OCI-LY1 (cell line): ENCODE results near the gene TAS2R1.

Experiments used
- EZH2 ChIP-seq: fragments of 200-600 bp; sonication (generic), shearing (Covaris generic); IDR thresholded peaks from 2 replicates; pipeline ENCODE4 v1.8.0; 2017; ENCODE audit warnings: borderline replicate concordance, mixed run types, mild to moderate bottlenecking, antibody characterized with exemption, low read length, moderate library complexity, mixed read lengths
- TF ChIP-seq, protein P1 (sequence below): fragments of 200-600 bp; sonication (generic), shearing (Covaris generic); IDR thresholded peaks from 2 replicates; pipeline ENCODE4 v1.5.1; 2017; ENCODE audit warnings: mild to moderate bottlenecking, antibody characterized with exemption, low read length, moderate library complexity, mixed read lengths

DNA sequence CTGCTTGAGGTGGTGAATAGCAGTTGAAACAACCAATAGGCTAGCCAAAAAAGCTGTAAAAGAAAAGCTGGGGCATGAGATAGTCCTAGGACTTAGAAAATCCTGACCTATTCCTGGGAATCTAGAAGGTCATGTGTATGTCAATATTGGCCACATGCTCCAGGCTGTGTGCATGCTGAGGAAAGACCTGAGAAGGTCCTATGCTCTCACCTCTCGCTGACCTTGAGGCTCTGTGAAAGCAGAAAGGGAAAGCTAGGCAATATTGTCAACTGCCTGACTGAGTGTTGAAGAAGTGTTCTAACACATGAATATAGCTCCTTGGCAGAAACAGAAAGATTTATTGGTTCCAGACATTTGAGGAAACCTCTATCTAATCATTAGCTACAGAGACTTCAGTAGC is 19.8 kb downstream of the TAS2R1 start:
- TF ChIP-seq, protein P1, sequence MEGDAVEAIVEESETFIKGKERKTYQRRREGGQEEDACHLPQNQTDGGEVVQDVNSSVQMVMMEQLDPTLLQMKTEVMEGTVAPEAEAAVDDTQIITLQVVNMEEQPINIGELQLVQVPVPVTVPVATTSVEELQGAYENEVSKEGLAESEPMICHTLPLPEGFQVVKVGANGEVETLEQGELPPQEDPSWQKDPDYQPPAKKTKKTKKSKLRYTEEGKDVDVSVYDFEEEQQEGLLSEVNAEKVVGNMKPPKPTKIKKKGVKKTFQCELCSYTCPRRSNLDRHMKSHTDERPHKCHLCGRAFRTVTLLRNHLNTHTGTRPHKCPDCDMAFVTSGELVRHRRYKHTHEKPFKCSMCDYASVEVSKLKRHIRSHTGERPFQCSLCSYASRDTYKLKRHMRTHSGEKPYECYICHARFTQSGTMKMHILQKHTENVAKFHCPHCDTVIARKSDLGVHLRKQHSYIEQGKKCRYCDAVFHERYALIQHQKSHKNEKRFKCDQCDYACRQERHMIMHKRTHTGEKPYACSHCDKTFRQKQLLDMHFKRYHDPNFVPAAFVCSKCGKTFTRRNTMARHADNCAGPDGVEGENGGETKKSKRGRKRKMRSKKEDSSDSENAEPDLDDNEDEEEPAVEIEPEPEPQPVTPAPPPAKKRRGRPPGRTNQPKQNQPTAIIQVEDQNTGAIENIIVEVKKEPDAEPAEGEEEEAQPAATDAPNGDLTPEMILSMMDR, result no peak
- TF ChIP-seq EZH2, result no peak
